ENCODE data around the gene CSNK1D.
"Not testable (repeated sequence)": the region's sequence is repeated elsewhere in the genome, so short reads cannot be mapped to it uniquely, and the experiment has no call there.

CSNK1D gene

GRCh38 chr17:82266142-82266541 lies 7.4 kb downstream of the CSNK1D start:
- DNase-seq (ENCODE audit: extremely low read depth, low read depth) = no peak
- TF ChIP-seq CTCF (IDR thresholded peaks at IDR 0.05; ENCODE audit: low read depth, low read length) = no peak

- DNase-seq (ENCODE audit: extremely low read depth, low read depth) = no peak
- no peak for TF ChIP-seq CTCF (IDR thresholded peaks at IDR 0.05; ENCODE audit: low read depth, low read length)
Observed at GRCh38 chr17:82263641-82264040, 9.9 kb downstream of the CSNK1D start.

GRCh38 chr17:82262344-82262743 lies 11.2 kb downstream of the CSNK1D start:
- no peak for TF ChIP-seq CTCF (IDR thresholded peaks at IDR 0.05; ENCODE audit: low read depth, low read length)
- no peak for DNase-seq (ENCODE audit: extremely low read depth, low read depth)

- not testable (repeated sequence) for DNase-seq (ENCODE audit: extremely low read depth, low read depth)
Observed at GRCh38 chr17:82259972-82260961, 13.2 kb downstream of the CSNK1D start.

- no peak for TF ChIP-seq CTCF (IDR thresholded peaks at IDR 0.05; ENCODE audit: low read depth, low read length)
- no peak for DNase-seq (ENCODE audit: extremely low read depth, low read depth)
Observed at GRCh38 chr17:82258555-82258954, 14.9 kb downstream of the CSNK1D start.

- TF ChIP-seq CTCF (IDR thresholded peaks at IDR 0.05; ENCODE audit: low read depth, low read length) = no peak
- DNase-seq (ENCODE audit: extremely low read depth, low read depth) = no peak
Observed at GRCh38 chr17:82257473-82257872, 16.0 kb downstream of the CSNK1D start.

- no peak for TF ChIP-seq CTCF (IDR thresholded peaks at IDR 0.05; ENCODE audit: low read depth, low read length)
- no peak for DNase-seq (ENCODE audit: extremely low read depth, low read depth)
Observed at GRCh38 chr17:82256242-82256885, 17.1 kb downstream of the CSNK1D start.
